Right cardiac atrium (tissue), 5 donors: ENCODE data around the gene RAB27A. TPM values are rescaled to one million over a fixed set of nuclear protein-coding genes. Genes with fewer than 3 reads are reported as not detected.

Experiments used
- ATAC-seq, 2 donors: fragments of 200-7000 bp; cut with Tn5 transposase; one replicate each; pipeline versions ENCODE4 v1.8.0 to v1.9.1; 2020; ENCODE audit warnings: moderate library complexity in 2 of 2, mild to moderate bottlenecking in 1 of 2
- DNase-seq, 3 donors: peaks; one replicate each; pipeline ENCODE4 v3.0.0-alpha.2; 2020
- H3K27ac ChIP-seq: one replicate; pipeline ENCODE4 v1.5.1; 2013; ENCODE audit warnings: mild to moderate bottlenecking, low read length, control low read depth, moderate library complexity
- H3K27me3 ChIP-seq: one replicate; pipeline ENCODE4 v1.6.1; 2013; ENCODE audit not compliant: control insufficient read depth, insufficient read depth
- H3K4me1 ChIP-seq: one replicate; pipeline ENCODE4 v1.6.1; 2013; ENCODE audit warnings: low read length; ENCODE audit not compliant: control insufficient read depth, insufficient read depth
- H3K4me3 ChIP-seq: one replicate; pipeline ENCODE4 v1.5.1; 2013; ENCODE audit warnings: low read length, control low read depth
- H3K9me3 ChIP-seq: one replicate; pipeline ENCODE4 v1.6.1; 2013; ENCODE audit warnings: low read length; ENCODE audit not compliant: control insufficient read depth
- WGBS: extraction: QIAGEN DNeasy Blood & Tissue Kit; methylation state at CpG from one replicate; pipeline ENCODE4 v1.1.7; 2013; 5-methylcytosine and 5-hydroxymethylcytosine counted together
- intact Hi-C, 4 donors: fragments of 100-400 bp; cut with DNase I; formaldehyde crosslinking; loops; one replicate each; pipeline versions ENCODE4 v1.11.0 to v1.14.0; 2022 to 2023
- polyA plus RNA-seq: library from polyadenylated mRNA; stranded (reverse); fragments of 200-250 nt; gene quantifications from one replicate; pipeline ENCODE4 v1.2.3, GENCODE V29; 2013
- total RNA-seq, 4 donors: library from RNA; stranded (reverse); fragmentation: NEBNext Ultra II Directional; extraction: Animal tissue kit (Norgen Biotek cat#: 25700); gene quantifications; one replicate each; pipeline ENCODE4 v1.2.1, GENCODE V29; 2021
- donor health status: healthy with polysubstance abuse.
- donor health status: DM: no; HTN: yes; CAD: no.
- donor health status: DM: no; HTN: no; CAD: no.
- donor health status: DM: no; HTN: yes; CAD: no; lungs with severe emphysema.
- donor health status: DM: yes; HTN: yes; CAD: no.

RAB27A gene
- total and polyA plus RNA-seq, 5 donors, result 3.0 to 18.0 (median 8.4) TPM

DNA sequence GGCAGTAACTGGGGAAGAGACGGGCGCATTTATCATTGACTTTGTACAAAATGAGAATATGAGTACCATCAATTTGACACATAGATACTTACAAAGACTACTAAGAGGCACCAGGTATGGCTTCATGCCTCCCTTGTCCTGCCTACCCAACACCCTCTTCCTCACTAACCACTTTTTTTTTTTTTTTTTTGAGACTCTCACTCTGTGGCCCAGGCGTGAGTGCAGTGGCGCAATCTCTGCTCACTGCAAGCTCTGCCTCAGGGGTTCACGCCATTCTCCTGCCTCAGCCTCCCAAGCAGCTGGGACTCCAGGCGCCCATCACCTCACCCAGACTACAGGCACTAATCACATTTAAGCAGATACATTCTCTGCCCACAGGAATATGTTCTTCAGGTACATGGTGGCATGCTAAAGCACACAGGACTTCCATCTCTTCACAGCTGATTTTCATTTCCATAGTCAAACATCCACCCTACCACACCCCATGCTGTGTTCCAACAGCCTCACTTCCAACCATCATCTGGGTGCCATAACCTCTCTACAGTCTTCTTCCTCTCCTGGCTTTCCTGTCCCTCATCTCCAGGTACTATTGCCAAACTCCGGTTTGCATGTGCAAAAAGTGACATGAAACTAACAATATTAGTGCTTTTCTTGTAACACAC, 41.7 kb downstream of the RAB27A start:
- no peak overlapping the region for H3K27ac ChIP-seq
- intact Hi-C loops, result no loop called here
- no peak for ATAC-seq

GRCh38 chr15:55247311-55247710, 42.3 kb downstream of the RAB27A start:
- Histone ChIP-seq H3K4me1 (peaks cover 2% of the 10 kb centered on the region), H3K9me3 (no peaks in the 10 kb centered on the region), H3K27me3 (no peaks in the 10 kb centered on the region), H3K4me3 (no peak overlapping the region), H3K27ac (no peak overlapping the region)
- ATAC-seq (no peak), DNase-seq (no peak)
- intact Hi-C loops, result no loop called here

More for the DNA sequence above, 41.7 kb downstream of the RAB27A start:
- Histone ChIP-seq H3K27me3 (no peaks in the 10 kb centered on the region), H3K4me3 (no peak overlapping the region), H3K9me3 (no peaks in the 10 kb centered on the region), H3K4me1 (peaks cover 2% of the 10 kb centered on the region)
- peak in 2 of 3 donors; percentile 51 to 53 for DNase-seq
- 91% methylated on average over 7 of the region's 7 CpGs for WGBS

- Histone ChIP-seq H3K9me3 (no peaks in the 10 kb centered on the region), H3K27ac (no peak overlapping the region), H3K27me3 (no peaks in the 10 kb centered on the region), H3K4me3 (no peak overlapping the region), H3K4me1 (peaks cover 2% of the 10 kb centered on the region)
- ATAC-seq (no peak), DNase-seq (no peak)
- intact Hi-C loops, result no loop called here
- 97% methylated on average over 3 of the region's 3 CpGs for WGBS
Measured at GRCh38 chr15:55246567-55246966, 43.0 kb downstream of the RAB27A start.

DNA sequence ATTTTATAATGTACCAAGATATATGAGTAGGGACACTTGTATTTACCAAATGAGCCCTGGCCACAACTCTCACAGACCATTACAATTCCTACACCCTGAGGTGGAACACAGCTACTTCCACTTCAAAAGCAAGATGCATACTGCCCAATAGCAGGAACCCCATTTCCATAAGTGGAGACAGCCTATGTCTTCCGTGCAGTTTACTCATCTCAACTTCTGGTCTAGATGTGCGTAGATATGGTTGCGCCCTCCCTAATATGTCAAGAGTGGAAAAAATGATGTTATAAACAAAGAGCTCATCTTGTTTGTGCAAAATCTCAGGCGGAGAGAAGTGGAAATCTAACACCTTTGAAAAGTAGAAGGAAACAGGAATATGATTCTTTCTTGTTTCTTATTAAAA, 44.6 kb downstream of the RAB27A start:
- Histone ChIP-seq H3K9me3 (no peaks in the 10 kb centered on the region), H3K27me3 (no peaks in the 10 kb centered on the region), H3K4me3 (no peak overlapping the region), H3K4me1 (no peaks in the 10 kb centered on the region), H3K27ac (no peak overlapping the region)
- intact Hi-C loops, result no loop called here
- DNase-seq, result no peak
- WGBS, result 93% methylated on average over 4 of the region's 4 CpGs
- no peak for ATAC-seq

DNA sequence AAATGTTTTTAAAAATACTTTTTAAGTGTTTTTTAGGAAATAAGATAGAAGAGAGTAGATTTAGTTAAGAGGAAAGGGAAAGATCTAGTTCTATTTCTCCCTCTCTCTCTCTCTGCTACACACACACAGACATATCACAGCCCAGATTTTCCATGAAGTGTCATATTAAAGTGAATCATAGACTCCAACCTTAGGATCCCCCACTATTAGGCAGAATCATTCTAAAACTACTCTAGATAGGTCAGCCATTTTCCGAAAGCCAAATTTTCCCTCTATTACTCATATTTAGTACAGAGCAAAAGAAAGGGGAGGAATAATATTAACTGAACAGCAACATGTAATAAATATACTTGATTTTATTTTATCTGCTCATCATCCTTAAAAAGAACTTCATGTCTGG, 47.7 kb downstream of the RAB27A start:
- H3K27ac ChIP-seq, result no peak overlapping the region
- no peaks in the 10 kb centered on the region for H3K27me3 ChIP-seq
- no peaks in the 10 kb centered on the region for H3K9me3 ChIP-seq
- no peak for ATAC-seq
- no peak for DNase-seq
- 100% methylated on average over 1 of the region's 1 CpG for WGBS
- H3K4me1 ChIP-seq, result no peaks in the 10 kb centered on the region
- intact Hi-C loops, result no loop called here
- H3K4me3 ChIP-seq, result no peak overlapping the region

DNA sequence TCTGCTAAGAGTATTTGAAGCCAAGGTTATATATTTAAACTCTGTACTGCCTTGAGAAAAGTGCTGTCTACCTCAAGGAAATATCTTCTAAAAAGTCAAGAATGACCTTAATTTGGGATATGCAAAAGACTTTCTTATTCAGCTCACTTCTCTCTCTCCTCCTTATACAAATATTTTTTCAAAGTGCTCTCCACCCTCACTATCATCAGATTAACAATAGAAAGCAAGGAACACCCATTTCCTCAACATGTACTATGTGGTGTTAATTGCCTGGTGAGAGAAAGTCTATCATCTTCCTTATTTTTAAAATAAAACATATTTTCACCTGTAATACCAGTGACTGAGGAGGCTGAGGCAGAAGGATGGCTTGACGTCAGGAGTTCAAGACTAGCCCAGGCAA, 48.4 kb downstream of the RAB27A start:
- H3K4me3 ChIP-seq, result no peak overlapping the region
- DNase-seq (no peak), ATAC-seq (peak; percentile 40 to 93)
- H3K9me3 ChIP-seq, result no peaks in the 10 kb centered on the region
- H3K27me3 ChIP-seq, result no peaks in the 10 kb centered on the region
- H3K27ac ChIP-seq, result no peak overlapping the region
- no peaks in the 10 kb centered on the region for H3K4me1 ChIP-seq
- WGBS, result 75% methylated on average over 1 of the region's 1 CpG
- intact Hi-C loops, result no loop called here

- no peak for DNase-seq
- Histone ChIP-seq H3K27me3 (no peaks in the 10 kb centered on the region), H3K4me3 (no peak overlapping the region), H3K9me3 (no peaks in the 10 kb centered on the region), H3K4me1 (no peaks in the 10 kb centered on the region), H3K27ac (no peak overlapping the region)
- ATAC-seq, result peak in 1 of 2 donors; percentile 54
- intact Hi-C loops, result no loop called here
- WGBS, result 68% methylated on average over 3 of the region's 3 CpGs
Measured at GRCh38 chr15:55240125-55240760, 49.4 kb downstream of the RAB27A start.

GRCh38 chr15:55239440-55240124, 50.0 kb downstream of the RAB27A start:
- no peaks in the 10 kb centered on the region for H3K4me1 ChIP-seq
- intact Hi-C loops, result no loop called here
- no peak for DNase-seq
- no peak for ATAC-seq
- WGBS, result 83% methylated on average over 5 of the region's 5 CpGs
- H3K4me3 ChIP-seq, result no peak overlapping the region
- no peaks in the 10 kb centered on the region for H3K9me3 ChIP-seq
- H3K27ac ChIP-seq, result no peak overlapping the region
- H3K27me3 ChIP-seq, result no peaks in the 10 kb centered on the region

- no peak for ATAC-seq
- 94% methylated on average over 2 of the region's 2 CpGs for WGBS
- no peak for DNase-seq
- no peaks in the 10 kb centered on the region for H3K27me3 ChIP-seq
- H3K4me1 ChIP-seq, result no peaks in the 10 kb centered on the region
- H3K4me3 ChIP-seq, result no peak overlapping the region
- no peaks in the 10 kb centered on the region for H3K9me3 ChIP-seq
- no peak overlapping the region for H3K27ac ChIP-seq
- intact Hi-C loops, result no loop called here
Measured at GRCh38 chr15:55238877-55239276, 50.7 kb downstream of the RAB27A start.

DNA sequence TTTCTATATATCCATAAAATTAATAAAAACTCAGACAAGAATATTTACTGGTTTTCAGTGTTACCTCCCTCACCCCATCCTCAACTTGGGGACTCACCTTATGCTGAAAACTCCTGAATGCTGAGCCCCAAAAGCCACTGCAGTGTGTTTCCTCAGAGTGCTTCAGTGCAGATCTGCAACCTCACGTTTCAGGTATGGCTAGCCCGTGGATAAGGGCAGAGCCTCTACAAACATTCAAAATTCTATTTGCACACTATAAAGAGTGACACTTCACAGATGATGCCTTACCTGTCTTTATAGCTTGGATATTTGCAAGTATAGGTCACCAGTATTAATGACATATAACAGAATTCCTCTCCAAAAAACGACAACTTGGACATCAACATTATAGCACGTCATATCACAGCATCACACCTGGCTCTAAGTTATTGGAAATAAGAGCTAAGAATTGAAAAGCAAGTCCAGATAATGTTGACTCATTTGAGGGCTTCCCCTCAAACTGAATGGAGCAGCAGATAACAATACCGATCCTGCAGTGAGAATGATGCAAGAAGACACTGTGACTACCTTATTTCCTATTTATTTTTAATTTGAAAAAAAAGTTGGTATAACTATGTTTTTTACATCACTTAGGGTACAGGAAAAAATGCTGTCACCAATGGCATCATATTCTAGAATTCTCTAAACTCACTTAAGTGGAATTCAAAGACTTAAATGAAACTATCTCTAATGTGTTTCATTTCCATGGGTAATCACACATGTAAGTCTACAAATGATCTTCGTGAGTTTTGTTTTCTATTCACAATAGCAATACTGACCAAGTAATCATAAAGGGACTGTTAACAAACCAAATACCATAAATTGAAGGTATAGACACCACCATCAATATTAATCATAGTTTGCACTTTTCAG, 52.1 kb downstream of the RAB27A start:
- Histone ChIP-seq H3K4me3 (no peak overlapping the region), H3K27ac (no peak overlapping the region), H3K27me3 (no peaks in the 10 kb centered on the region), H3K9me3 (no peaks in the 10 kb centered on the region), H3K4me1 (no peaks in the 10 kb centered on the region)
- ATAC-seq, result no peak
- intact Hi-C loops, result no loop called here
- DNase-seq, result no peak
- WGBS, result 83% methylated on average over 6 of the region's 6 CpGs
